GM12878 (cell line): ENCODE data around the gene RNF223. TPM values are rescaled to one million over a fixed set of nuclear protein-coding genes. Genes with fewer than 3 reads are reported as not detected.

Experiments
- ATF7 ChIP-seq: fragments of 450-650 bp; IDR thresholded peaks from 2 replicates; pipeline ENCODE4 v1.6.1; 2016; ENCODE audit warnings: low read depth, mild to moderate bottlenecking
- BHLHE40 ChIP-seq, 2 experiments: fragments of 450-650 bp in 1 of 2; IDR thresholded peaks; 2 replicates each; pipeline ENCODE4 v1.6.1; 2011 to 2017; ENCODE audit warnings: low read depth in 2 of 2, borderline replicate concordance in 1 of 2, improper control_type of control experiment in 1 of 2, low read length in 1 of 2, mild to moderate bottlenecking in 1 of 2
- CEBPB ChIP-seq, 2 experiments: fragments of 150-350 bp in 1 of 2; IDR thresholded peaks; 2 replicates each; pipeline ENCODE4 v1.6.1; 2012 to 2014; ENCODE audit warnings: low read depth in 2 of 2, low read length in 2 of 2, borderline replicate concordance in 1 of 2, inconsistent platforms in 1 of 2
- CREM ChIP-seq: IDR thresholded peaks from 2 replicates; pipeline ENCODE4 v1.6.1; 2014; ENCODE audit warnings: antibody characterized with exemption, low read depth
- EED ChIP-seq: sonication (generic); IDR thresholded peaks from 2 replicates; pipeline ENCODE4 v1.6.1; 2016; ENCODE audit warnings: antibody characterized with exemption, low read depth
- HDAC6 ChIP-seq: fragments of 200-600 bp; sonication (generic); IDR thresholded peaks from one replicate; pipeline ENCODE4 v1.8.0; 2017; ENCODE audit warnings: antibody characterized with exemption; ENCODE audit not compliant: unreplicated experiment
- KDM1A ChIP-seq: fragments of 200-600 bp; sonication (generic); IDR thresholded peaks from 2 replicates; pipeline ENCODE4 v1.6.1; 2016; ENCODE audit warnings: borderline replicate concordance
- MEF2B ChIP-seq: fragments of 450-650 bp; IDR thresholded peaks from 2 replicates; pipeline ENCODE4 v1.6.1; 2018; ENCODE audit warnings: mild to moderate bottlenecking, moderate library complexity; ENCODE audit not compliant: partially characterized antibody, poor library complexity, severe bottlenecking
- MTA3 ChIP-seq: IDR thresholded peaks from 2 replicates; pipeline ENCODE4 v1.6.1; 2012; ENCODE audit warnings: low read length, inconsistent platforms, borderline replicate concordance
- MYB ChIP-seq: fragments of 150-350 bp; IDR thresholded peaks from 2 replicates; pipeline ENCODE4 v1.6.1; 2014; ENCODE audit warnings: mild to moderate bottlenecking, low read depth, low read length, borderline replicate concordance
- NFIC ChIP-seq: IDR thresholded peaks from 2 replicates; pipeline ENCODE4 v1.6.1; 2012; ENCODE audit warnings: low read depth, mild to moderate bottlenecking, inconsistent platforms, low read length, moderate library complexity
- NFXL1 ChIP-seq: fragments of 450-650 bp; IDR thresholded peaks from 2 replicates; pipeline ENCODE4 v1.6.1; 2017; ENCODE audit warnings: antibody characterized with exemption, mild to moderate bottlenecking, borderline replicate concordance
- NR2C2 ChIP-seq: IDR thresholded peaks from 2 replicates; pipeline ENCODE4 v1.6.1; 2011; ENCODE audit warnings: borderline replicate concordance, low read depth; ENCODE audit not compliant: control insufficient read depth, insufficient read length
- NRF1 ChIP-seq: conservative IDR thresholded peaks from 2 replicates; pipeline ENCODE4 v1.6.1; 2011; ENCODE audit warnings: mild to moderate bottlenecking, low read depth, low read length, improper control_type of control experiment
- RB1 ChIP-seq: fragments of 450-650 bp; formaldehyde crosslinking; IDR thresholded peaks from 2 replicates; pipeline ENCODE4 v1.6.1; 2017; ENCODE audit warnings: mild to moderate bottlenecking, borderline replicate concordance
- RCOR1 ChIP-seq: conservative IDR thresholded peaks from 2 replicates; pipeline ENCODE4 v1.6.1; 2012; ENCODE audit warnings: low read depth, low read length, improper control_type of control experiment
- SMAD5 ChIP-seq: IDR thresholded peaks from 2 replicates; pipeline ENCODE4 v1.6.1; 2016; ENCODE audit warnings: antibody characterized with exemption, low read depth
- TAF1 ChIP-seq: IDR thresholded peaks from 2 replicates; pipeline ENCODE4 v1.6.1; 2011; ENCODE audit warnings: mild to moderate bottlenecking, low read depth, low read length, borderline replicate concordance
- TCF7 ChIP-seq: IDR thresholded peaks from 2 replicates; pipeline ENCODE4 v1.6.1; 2014; ENCODE audit warnings: antibody characterized with exemption, borderline replicate concordance
- ZBED1 ChIP-seq: IDR thresholded peaks from 2 replicates; pipeline ENCODE4 v1.6.1; 2016; ENCODE audit warnings: borderline replicate concordance
- ZSCAN29 ChIP-seq: fragments of 450-650 bp; IDR thresholded peaks from 2 replicates; pipeline ENCODE4 v1.6.1; 2017; ENCODE audit warnings: mild to moderate bottlenecking, moderate library complexity
- ZZZ3 ChIP-seq: IDR thresholded peaks from 2 replicates; pipeline ENCODE4 v1.6.1; 2011; ENCODE audit warnings: low read depth; ENCODE audit not compliant: control insufficient read depth, insufficient read length
- polyA plus RNA-seq, 11 experiments: library from polyadenylated mRNA; depleted of rRNA in 4 of 11; unstranded in 6 of 11; stranded (reverse) in 5 of 11; fragments of >200 nt; fragmentation: Nextera tagmentation in 4 of 11; fragmentation: Illumina TruSeq in 1 of 11; extraction: Ambion mirVana in 4 of 11; extraction: Trizol in 1 of 11; gene quantifications; 1 replicate in 1 of 11; 2 replicates in 10 of 11; pipeline versions ENCODE4 v1.2.1 to v1.2.3, GENCODE V29; 2011 to 2016; ENCODE audit warnings: inconsistent platforms in 2 of 11, missing spikeins in 2 of 11, low read depth in 1 of 11
- total RNA-seq, 4 experiments: library from RNA; depleted of rRNA in 3 of 4; stranded (reverse); fragments of >200 nt in 3 of 4; fragmentation: Illumina TruSeq in 1 of 4; extraction: Trizol in 1 of 4; gene quantifications; 2 replicates each; pipeline versions ENCODE4 v1.2.1 to v1.2.3, GENCODE V29; 2013 to 2021
- TF ChIP-seq, protein P1 (sequence below): fragments of 450-650 bp; IDR thresholded peaks from 2 replicates; pipeline ENCODE4 v1.6.1; 2016; ENCODE audit warnings: mild to moderate bottlenecking, moderate library complexity, borderline replicate concordance
- TF ChIP-seq, protein P2 (sequence below): fragments of 450-650 bp; conservative IDR thresholded peaks from 2 replicates; pipeline ENCODE4 v1.6.1; 2017; ENCODE audit warnings: mild to moderate bottlenecking, moderate library complexity
- TF ChIP-seq, protein P3 (sequence below): fragments of 450-650 bp; IDR thresholded peaks from 2 replicates; pipeline ENCODE4 v1.6.1; 2016; ENCODE audit warnings: mild to moderate bottlenecking

RNF223 gene
- total and polyA plus RNA-seq, 10 of the 15 experiments (the other 5 are each of a cell fraction or from before 2014, with no cell fraction given), result 0.06 TPM; not detected in 9

DNA sequence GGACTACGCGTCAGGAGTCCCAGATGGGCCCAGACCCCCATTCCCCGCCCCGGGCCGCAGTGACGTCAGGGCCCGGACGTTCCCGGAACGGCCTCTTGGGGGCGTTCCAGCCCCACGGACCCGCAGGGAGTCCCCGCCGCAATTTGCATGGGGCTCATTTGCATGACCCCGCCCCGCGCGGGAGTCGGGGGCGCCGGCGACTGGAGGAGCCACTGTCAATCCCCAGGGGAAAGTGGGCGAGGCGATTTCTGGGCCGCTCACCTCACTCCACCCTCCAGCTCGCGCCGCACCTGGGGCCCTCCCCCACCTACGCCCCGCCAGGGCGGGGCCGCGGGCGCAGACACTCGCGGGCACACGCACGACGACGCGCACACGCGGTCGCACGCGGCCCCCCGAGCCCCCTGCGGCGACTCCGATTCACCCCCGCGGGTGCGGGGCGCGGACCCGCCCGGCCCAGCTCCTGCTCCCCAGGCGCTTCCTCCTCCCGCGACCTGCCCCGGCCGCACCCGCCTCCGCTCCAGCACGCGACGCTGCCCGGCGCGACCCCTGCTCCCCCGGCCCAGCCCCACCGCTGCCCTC, 41.0 kb downstream of the RNF223 start (continued):
- TF ChIP-seq, protein P1, sequence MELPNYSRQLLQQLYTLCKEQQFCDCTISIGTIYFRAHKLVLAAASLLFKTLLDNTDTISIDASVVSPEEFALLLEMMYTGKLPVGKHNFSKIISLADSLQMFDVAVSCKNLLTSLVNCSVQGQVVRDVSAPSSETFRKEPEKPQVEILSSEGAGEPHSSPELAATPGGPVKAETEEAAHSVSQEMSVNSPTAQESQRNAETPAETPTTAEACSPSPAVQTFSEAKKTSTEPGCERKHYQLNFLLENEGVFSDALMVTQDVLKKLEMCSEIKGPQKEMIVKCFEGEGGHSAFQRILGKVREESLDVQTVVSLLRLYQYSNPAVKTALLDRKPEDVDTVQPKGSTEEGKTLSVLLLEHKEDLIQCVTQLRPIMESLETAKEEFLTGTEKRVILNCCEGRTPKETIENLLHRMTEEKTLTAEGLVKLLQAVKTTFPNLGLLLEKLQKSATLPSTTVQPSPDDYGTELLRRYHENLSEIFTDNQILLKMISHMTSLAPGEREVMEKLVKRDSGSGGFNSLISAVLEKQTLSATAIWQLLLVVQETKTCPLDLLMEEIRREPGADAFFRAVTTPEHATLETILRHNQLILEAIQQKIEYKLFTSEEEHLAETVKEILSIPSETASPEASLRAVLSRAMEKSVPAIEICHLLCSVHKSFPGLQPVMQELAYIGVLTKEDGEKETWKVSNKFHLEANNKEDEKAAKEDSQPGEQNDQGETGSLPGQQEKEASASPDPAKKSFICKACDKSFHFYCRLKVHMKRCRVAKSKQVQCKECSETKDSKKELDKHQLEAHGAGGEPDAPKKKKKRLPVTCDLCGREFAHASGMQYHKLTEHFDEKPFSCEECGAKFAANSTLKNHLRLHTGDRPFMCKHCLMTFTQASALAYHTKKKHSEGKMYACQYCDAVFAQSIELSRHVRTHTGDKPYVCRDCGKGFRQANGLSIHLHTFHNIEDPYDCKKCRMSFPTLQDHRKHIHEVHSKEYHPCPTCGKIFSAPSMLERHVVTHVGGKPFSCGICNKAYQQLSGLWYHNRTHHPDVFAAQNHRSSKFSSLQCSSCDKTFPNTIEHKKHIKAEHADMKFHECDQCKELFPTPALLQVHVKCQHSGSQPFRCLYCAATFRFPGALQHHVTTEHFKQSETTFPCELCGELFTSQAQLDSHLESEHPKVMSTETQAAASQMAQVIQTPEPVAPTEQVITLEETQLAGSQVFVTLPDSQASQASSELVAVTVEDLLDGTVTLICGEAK, result no peak
- TF ChIP-seq ZZZ3 (no peak), NRF1 (no peak), EED (no peak), CREM (peak; percentile 92), SMAD5 (no peak), TCF7 (no peak), RB1 (peak; percentile 86; the same call in 1 of the 2 replicates), HDAC6 (no peak), TAF1 (no peak), NFXL1 (no peak), MTA3 (no peak), MEF2B (peak; percentile 93), ZSCAN29 (0 out of 2 replicates have a peak, but pooled peaks have one; percentile 20), MYB (no peak), ZBED1 (no peak), NFIC (no peak), NR2C2 (no peak), ATF7 (peak; percentile 89), RCOR1 (no peak), BHLHE40 (IDR thresholded peaks at IDR 0.05; ENCODE audit: borderline replicate concordance in 1 of 2, low read depth in 2 of 2, low read length in 1 of 2) (peak; percentile 26 to 92; a peak in 2 of 4 replicates), CEBPB (IDR thresholded peaks at IDR 0.05; ENCODE audit: borderline replicate concordance in 1 of 2, low read depth in 2 of 2, low read length in 2 of 2) (no peak), KDM1A (no peak)
- TF ChIP-seq, protein P2, sequence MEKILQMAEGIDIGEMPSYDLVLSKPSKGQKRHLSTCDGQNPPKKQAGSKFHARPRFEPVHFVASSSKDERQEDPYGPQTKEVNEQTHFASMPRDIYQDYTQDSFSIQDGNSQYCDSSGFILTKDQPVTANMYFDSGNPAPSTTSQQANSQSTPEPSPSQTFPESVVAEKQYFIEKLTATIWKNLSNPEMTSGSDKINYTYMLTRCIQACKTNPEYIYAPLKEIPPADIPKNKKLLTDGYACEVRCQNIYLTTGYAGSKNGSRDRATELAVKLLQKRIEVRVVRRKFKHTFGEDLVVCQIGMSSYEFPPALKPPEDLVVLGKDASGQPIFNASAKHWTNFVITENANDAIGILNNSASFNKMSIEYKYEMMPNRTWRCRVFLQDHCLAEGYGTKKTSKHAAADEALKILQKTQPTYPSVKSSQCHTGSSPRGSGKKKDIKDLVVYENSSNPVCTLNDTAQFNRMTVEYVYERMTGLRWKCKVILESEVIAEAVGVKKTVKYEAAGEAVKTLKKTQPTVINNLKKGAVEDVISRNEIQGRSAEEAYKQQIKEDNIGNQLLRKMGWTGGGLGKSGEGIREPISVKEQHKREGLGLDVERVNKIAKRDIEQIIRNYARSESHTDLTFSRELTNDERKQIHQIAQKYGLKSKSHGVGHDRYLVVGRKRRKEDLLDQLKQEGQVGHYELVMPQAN, result peak; percentile 60
- TF ChIP-seq, protein P3, sequence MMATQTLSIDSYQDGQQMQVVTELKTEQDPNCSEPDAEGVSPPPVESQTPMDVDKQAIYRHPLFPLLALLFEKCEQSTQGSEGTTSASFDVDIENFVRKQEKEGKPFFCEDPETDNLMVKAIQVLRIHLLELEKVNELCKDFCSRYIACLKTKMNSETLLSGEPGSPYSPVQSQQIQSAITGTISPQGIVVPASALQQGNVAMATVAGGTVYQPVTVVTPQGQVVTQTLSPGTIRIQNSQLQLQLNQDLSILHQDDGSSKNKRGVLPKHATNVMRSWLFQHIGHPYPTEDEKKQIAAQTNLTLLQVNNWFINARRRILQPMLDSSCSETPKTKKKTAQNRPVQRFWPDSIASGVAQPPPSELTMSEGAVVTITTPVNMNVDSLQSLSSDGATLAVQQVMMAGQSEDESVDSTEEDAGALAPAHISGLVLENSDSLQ, result peak; percentile 98
